ENCODE data around the gene MANBA.

MANBA gene

GRCh38 chr4:102585329-102585728 lies 175.4 kb downstream of the MANBA start:
- no peak overlapping the region for H3K4me3 ChIP-seq (ENCODE audit: low read depth, low read length)
- no peak for TF ChIP-seq CTCF (IDR thresholded peaks at IDR 0.05; ENCODE audit: borderline replicate concordance, insufficient read depth, low read depth, low read length)

GRCh38 chr4:102584091-102584490 lies 176.7 kb downstream of the MANBA start:
- TF ChIP-seq CTCF (IDR thresholded peaks at IDR 0.05; ENCODE audit: borderline replicate concordance, insufficient read depth, low read depth, low read length): no peak

More at GRCh38 chr4:102584091-102584490, 176.7 kb downstream of the MANBA start:
- no peak overlapping the region for H3K4me3 ChIP-seq (ENCODE audit: low read depth, low read length)

Measured in GM12875 (cell line).